Right lobe of liver (tissue), 6 donors: ENCODE data around the gene POU2F3. TPM values are rescaled to one million over a fixed set of nuclear protein-coding genes. Genes with fewer than 3 reads are reported as not detected.

Experiments
- ATAC-seq, 4 donors: fragments of 200-7000 bp; cut with Tn5 transposase; one replicate each; pipeline ENCODE4 v1.9.1; 2020; ENCODE audit warnings: mild to moderate bottlenecking in 4 of 4, moderate library complexity in 4 of 4
- DNase-seq, 3 donors: peaks; one replicate each; pipeline ENCODE4 v3.0.0-alpha.2; 2020
- H3K27ac ChIP-seq, 3 donors: fragments of 200-600 bp; one replicate each; pipeline ENCODE4 v1.8.0; 2022
- H3K27me3 ChIP-seq, 2 donors: fragments of 200-600 bp; one replicate each; pipeline ENCODE4 v1.8.0; 2022
- H3K36me3 ChIP-seq, 4 donors: fragments of 200-600 bp; sonication (generic) in 1 of 4; one replicate each; pipeline versions ENCODE4 v1.5.1 to v1.8.0; 2017 to 2022; ENCODE audit warnings: control low read depth in 1 of 4
- H3K4me1 ChIP-seq, 4 donors: fragments of 200-600 bp; sonication (generic) in 1 of 4; one replicate each; pipeline versions ENCODE4 v1.5.1 to v1.8.0; 2017 to 2022; ENCODE audit warnings: control low read depth in 1 of 4
- H3K4me3 ChIP-seq, 3 donors: fragments of 200-600 bp; one replicate each; pipeline ENCODE4 v1.8.0; 2022
- H3K9me3 ChIP-seq, 4 donors: fragments of 200-600 bp; sonication (generic) in 1 of 4; one replicate each; pipeline versions ENCODE4 v1.5.1 to v1.8.0; 2017 to 2022; ENCODE audit warnings: control low read depth in 1 of 4
- CTCF ChIP-seq, 4 donors: fragments of 200-600 bp in 3 of 4; fragments of 450-650 bp in 1 of 4; IDR thresholded peaks; one replicate each; pipeline versions ENCODE4 v1.5.1 to v1.8.0; 2016 to 2022; ENCODE audit warnings: antibody characterized with exemption in 4 of 4, mild to moderate bottlenecking in 2 of 4
- POLR2A ChIP-seq: fragments of 450-650 bp; IDR thresholded peaks from one replicate; pipeline ENCODE4 v1.6.1; 2017; ENCODE audit warnings: antibody characterized with exemption, mild to moderate bottlenecking
- WGBS: methylation state at CpG from one replicate; pipeline ENCODE4 v1.1.6; 2018; ENCODE audit warnings: low coverage, low lambda C conversion rate; ENCODE audit not compliant: insufficient coverage; ENCODE audit errors: missing lambda C conversion rate; 5-methylcytosine and 5-hydroxymethylcytosine counted together
- intact Hi-C, 2 donors: fragments of 100-400 bp; cut with DNase I; formaldehyde crosslinking; loops; one replicate each; pipeline versions ENCODE4 v1.11.2 to v1.14.1; 2022
- total RNA-seq, 6 experiments: library from RNA; depleted of rRNA in 2 of 6; stranded (reverse); fragments of >200 nt in 2 of 6; fragmentation: NEBNext Ultra II Directional in 3 of 6; extraction: Animal tissue kit (Norgen Biotek cat#: 25700) in 3 of 6; gene quantifications; one replicate each; pipeline versions ENCODE4 v1.1.0 to v1.2.4, GENCODE V29; 2016 to 2023
- donor health status: DM: no; HTN: yes; CAD: no.
- donor health status: DM: no; HTN: no; CAD: no.
- donor health status: DM: no; HTN: no; CAD: no.
- donor health status: DM: no; HTN: yes; CAD: no.
- donor health status: DM: no; HTN: yes; CAD: no.

Gene POU2F3
- total RNA-seq, 6 experiments from 2014 or later: not detected

GRCh38 chr11:120307476-120307875 is 67.5 kb downstream of the POU2F3 start:
- Histone ChIP-seq H3K27ac (no peak overlapping the region), H3K36me3 (no peaks in the 10 kb centered on the region), H3K27me3 (no peaks in the 10 kb centered on the region), H3K9me3 (no peaks in the 10 kb centered on the region), H3K4me3 (no peak overlapping the region), H3K4me1 (peaks cover 0 to 4% (median under 1%) of the 10 kb centered on the region in 4 donors)
- WGBS: 40% methylated on average over 1 of the region's 11 CpGs
- no peak for TF ChIP-seq CTCF (IDR thresholded peaks at IDR 0.05)
- TF ChIP-seq POLR2A: no peak
- ATAC-seq (no peak), DNase-seq (no peak)
- intact Hi-C loops: no loop called here

- no peak for TF ChIP-seq POLR2A
- no peak overlapping the region for H3K27ac ChIP-seq
- H3K36me3 ChIP-seq: no peaks in the 10 kb centered on the region
- H3K4me1 ChIP-seq: no peaks in the 10 kb centered on the region
- no peaks in the 10 kb centered on the region for H3K27me3 ChIP-seq
- WGBS: 74% methylated on average over 7 of the region's 7 CpGs
- DNase-seq (no peak), ATAC-seq (no peak)
- no peak overlapping the region for H3K4me3 ChIP-seq
- intact Hi-C loops: no loop called here
- no peaks in the 10 kb centered on the region for H3K9me3 ChIP-seq
These were observed 68.1 kb downstream of the POU2F3 start for GRCh38 chr11:120308081-120308480.

- WGBS: 36% methylated on average over 3 of the region's 3 CpGs
- TF ChIP-seq POLR2A (no peak), CTCF (IDR thresholded peaks at IDR 0.05) (no peak)
- ATAC-seq (peak in 2 of 4 donors; percentile 38 to 52), DNase-seq (no peak)
- Histone ChIP-seq H3K9me3 (no peaks in the 10 kb centered on the region), H3K27ac (no peak overlapping the region), H3K27me3 (no peaks in the 10 kb centered on the region), H3K36me3 (no peaks in the 10 kb centered on the region), H3K4me1 (no peaks in the 10 kb centered on the region), H3K4me3 (no peak overlapping the region)
- intact Hi-C loops: no loop called here
These were observed 70.9 kb downstream of the POU2F3 start for GRCh38 chr11:120310870-120311269.

GRCh38 chr11:120314861-120315260 is 74.9 kb downstream of the POU2F3 start:
- 83% methylated on average over 1 of the region's 3 CpGs for WGBS
- TF ChIP-seq POLR2A (no peak), CTCF (IDR thresholded peaks at IDR 0.05) (no peak)
- Histone ChIP-seq H3K27ac (no peak overlapping the region), H3K9me3 (no peaks in the 10 kb centered on the region), H3K4me3 (no peak overlapping the region), H3K27me3 (no peaks in the 10 kb centered on the region), H3K4me1 (no peaks in the 10 kb centered on the region), H3K36me3 (no peaks in the 10 kb centered on the region)
- intact Hi-C loops: no loop called here
- DNase-seq: no peak
- no peak for ATAC-seq

- intact Hi-C loops: no loop called here
- TF ChIP-seq CTCF (IDR thresholded peaks at IDR 0.05) (no peak), POLR2A (no peak)
- ATAC-seq: peak in 3 of 4 donors; percentile 12 to 38 (median 33)
- no peaks in the 10 kb centered on the region for H3K9me3 ChIP-seq
- no peak overlapping the region for H3K27ac ChIP-seq
- H3K4me3 ChIP-seq: no peak overlapping the region
- no peaks in the 10 kb centered on the region for H3K4me1 ChIP-seq
- no peaks in the 10 kb centered on the region for H3K27me3 ChIP-seq
- DNase-seq: no peak
- 42% methylated on average over 7 of the region's 8 CpGs for WGBS
- H3K36me3 ChIP-seq: no peaks in the 10 kb centered on the region
These were observed 77.1 kb downstream of the POU2F3 start for GRCh38 chr11:120316880-120317688.
